Medulla oblongata (tissue), 1 donor: Measurements from ENCODE around the gene C6orf62.
"Not testable (repeated sequence)": the region's sequence is repeated elsewhere in the genome, so short reads cannot be mapped to it uniquely, and the experiment has no call there.

Source experiments
- DNase-seq: peaks from one replicate; pipeline ENCODE4 v3.0.0-alpha.2; 2015; ENCODE audit errors: extremely low spot score

Gene C6orf62

GRCh38 chr6:24668066-24668996 is 50.6 kb downstream of the C6orf62 start:
- DNase-seq: not testable (repeated sequence)

DNA sequence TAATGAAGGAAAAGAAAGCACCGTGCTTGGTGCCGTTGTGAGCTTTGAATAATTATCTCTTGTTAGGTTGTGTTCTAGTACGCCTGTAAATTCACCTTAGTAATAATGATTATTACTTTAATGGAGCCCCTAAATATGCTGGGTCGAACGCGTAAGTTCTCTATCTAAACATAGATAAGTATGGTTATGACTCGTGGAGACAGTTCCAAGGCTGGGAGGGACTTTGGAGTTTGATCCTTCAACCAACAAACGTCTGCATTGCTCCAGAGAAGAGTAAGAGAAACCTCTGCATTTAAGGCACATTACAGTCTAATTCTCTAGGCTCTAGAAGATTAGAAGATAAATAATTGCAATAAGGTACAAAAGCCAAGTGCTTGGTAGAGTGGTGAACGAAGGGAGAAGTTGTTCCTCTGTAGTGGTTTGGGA is 51.6 kb downstream of the C6orf62 start:
- DNase-seq: peak; percentile 36

DNA sequence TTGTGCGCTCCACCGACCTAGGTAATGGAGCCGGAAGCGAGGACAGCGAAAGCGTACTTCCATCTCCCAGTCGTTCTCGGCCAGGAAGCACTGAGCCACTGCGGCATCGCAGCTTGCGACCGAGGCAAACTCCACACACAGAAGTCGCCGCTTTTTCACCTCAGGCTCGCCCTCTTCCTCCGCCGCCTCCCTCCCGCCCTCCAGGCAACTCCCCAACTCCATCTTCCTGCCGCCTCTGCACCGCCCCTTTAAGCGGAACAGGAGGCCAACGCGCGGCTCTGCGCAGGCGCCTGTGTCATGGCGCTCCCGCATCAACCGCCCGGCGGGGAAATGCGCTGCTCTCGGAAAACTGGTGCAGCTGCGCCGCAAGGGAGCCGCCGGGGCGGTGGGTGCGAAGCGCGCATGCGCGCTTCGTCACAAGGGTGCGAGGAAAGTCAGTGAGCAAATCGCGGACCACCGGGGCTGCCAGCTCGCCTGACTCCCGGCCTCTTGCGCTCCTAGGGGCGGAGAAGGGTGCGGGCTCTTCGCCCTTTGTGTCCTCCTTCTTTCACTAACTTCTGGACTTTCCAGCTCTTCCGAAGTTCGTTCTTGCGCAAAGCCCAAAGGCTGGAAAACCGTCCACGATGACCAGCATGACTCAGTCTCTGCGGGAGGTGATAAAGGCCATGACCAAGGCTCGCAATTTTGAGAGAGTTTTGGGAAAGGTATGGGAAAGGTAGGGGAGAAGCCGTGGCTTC is 52.1 kb downstream of the C6orf62 start, which contains the start of the genes ACOT13 and TDP2:
Gene ACOT13 (plus strand): TSS at position 437 of the 737 bp plus-strand sequence. CDS start 187 bp downstream, at position 624.
Gene TDP2 (minus strand): TSS at position 259 of the 737 bp plus-strand sequence. CDS start 37 bp downstream, at position 222.
- peak; percentile 96 for DNase-seq

DNA sequence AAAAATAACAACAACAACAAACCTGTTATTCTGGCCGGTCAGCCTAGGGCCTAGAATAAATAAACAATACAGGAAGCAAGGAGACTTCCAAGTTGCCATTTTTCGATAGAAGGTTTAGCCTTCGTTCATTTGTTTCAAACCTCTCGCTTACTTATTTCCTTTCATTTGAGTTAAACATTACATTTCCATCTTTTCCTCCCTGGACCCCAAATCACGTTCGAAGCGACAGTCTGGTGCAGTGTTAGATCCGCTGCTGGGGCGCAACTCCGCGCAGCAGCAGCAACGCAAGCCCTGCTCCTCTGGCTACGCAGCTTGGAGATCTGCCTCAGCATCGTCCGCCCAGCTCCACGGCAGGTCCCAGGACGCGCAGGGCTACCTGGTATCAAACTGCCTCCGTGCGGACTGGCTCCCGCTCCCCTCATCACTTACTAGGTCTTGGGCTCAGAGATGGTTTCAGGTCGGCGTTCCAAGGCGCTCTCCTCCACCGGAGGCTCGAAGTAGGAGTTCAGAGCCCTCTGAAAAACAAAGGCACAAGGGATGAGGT is 52.8 kb downstream of the C6orf62 start:
- no peak for DNase-seq

DNA sequence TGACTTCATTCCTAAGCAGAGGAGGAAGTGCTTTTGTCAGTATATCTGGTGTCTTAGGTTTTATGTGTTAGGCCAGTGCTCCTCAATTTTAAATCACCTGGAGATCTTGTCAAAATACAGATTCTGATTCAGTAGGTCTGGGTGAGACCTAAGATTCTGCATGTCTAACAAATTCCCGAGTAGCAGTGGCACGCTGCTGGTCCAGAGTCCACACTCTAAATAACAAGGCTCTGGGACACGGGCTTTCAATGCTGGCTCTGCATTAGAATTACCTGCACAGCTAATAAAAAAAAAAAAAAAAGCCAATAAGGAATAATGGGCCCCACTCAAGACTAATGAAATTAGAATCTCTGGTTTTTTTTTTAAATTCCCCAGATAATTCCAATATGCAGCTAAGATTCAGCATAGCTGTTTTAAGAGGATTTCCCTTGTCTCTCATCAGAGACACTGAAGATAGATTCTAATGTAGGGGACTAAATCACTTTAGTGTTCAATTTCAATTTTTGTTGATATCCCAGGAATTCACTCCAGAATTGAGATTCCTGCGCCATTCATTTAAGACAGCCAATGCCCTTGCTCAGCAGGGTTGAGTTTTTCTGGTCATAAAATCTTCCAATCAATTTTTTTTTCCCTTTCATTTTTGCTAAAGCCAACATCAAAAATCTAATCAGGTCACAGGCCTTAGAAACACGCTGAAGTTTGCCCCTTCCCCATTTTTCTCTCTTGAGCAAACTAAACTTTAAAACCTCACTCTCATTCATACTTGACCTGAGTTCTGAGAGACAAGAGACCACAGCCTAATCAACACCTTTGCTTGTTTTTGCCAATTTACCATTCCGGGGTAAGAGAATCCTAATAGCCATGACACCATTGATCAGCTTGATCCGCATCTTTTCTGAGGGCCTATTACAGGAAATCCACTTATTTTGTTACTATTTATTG is 54.6 kb downstream of the C6orf62 start:
- DNase-seq: no peak

GRCh38 chr6:24663189-24663588 is 55.8 kb downstream of the C6orf62 start:
- no peak for DNase-seq

GRCh38 chr6:24662236-24662635 is 56.7 kb downstream of the C6orf62 start:
- DNase-seq: no peak

DNA sequence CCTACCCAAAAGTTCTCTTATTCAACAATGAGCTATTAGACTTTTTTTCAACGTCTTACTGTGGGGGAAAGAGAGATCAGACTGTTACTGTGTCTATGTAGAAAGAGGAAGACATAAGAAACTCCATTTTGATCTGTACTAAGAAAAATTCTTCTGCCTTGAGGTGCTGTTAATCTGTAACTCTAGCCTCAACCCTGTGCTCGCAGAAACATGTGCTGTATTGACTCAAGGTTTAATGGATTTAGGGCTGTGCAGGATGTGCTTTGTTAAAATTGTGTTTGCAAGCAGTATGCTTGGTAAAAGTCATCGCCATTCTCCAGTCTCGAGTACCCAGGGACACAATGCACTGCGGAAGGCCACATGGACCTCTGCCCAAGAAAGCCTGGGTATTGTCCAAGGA is 57.2 kb downstream of the C6orf62 start:
- DNase-seq: not testable (repeated sequence)

DNA sequence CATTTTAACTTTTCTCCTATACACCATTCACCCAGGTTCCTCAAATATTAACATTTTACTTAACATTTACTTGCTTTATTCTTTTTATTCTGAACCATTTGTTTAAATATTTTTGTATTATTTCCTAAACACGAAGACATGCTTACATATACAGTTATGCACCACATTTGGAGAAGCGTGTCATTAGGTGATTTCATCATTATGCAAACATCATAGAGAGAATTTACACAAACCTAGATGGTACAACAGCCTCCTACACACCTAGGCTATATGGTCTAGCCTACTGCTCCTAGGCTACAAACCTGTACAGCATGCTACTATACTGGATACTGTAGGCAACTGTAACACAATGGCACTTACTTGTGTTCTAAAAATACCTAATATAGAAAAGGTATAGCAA is 58.8 kb downstream of the C6orf62 start:
- DNase-seq: no peak

- no peak for DNase-seq
Observed at GRCh38 chr6:24659561-24659960, 59.4 kb downstream of the C6orf62 start.

DNA sequence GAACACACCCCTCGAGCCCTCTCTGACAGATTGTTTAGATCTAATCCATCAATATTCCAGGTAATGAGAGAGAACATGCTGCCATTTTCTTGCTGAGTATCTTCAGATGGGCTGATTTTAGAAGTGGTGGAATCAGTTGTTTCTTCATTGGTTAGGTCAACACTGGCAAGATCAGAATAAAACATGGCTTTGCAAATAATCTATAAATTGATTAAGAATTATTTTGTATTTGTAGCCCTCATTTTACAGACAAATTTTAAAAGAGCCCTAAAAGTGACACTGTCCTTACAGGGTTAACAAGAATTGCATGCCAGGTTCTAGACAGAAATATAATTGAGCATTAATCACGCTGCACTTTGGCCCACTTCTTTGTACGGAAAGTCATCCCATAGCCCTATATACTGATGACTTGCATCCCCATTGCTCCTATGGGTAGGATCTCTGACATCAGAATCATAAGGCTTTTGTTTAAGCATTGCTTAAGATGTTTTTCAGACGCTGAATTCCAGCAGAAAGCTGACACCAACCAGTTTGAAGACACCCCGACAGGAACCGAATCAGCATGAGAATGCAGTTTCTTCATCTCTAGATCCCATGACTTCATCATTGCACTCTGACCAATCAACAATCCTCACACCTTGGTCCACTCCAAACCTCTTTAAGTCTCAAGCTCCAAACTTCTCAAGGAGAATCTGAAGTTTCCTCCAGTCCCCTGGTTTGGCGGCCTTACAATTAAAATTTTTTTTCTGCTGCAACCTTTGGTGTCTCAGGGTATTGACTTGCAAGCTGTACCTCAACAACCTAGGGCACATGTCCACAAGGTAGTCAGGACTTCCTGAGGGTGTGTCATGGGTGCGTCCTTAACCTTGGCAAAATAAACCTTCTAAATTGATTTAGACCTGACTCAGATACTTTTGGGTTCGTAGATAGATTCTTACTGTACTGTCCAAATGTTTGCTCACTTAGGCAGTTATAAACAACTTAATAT is 60.1 kb downstream of the C6orf62 start:
- no peak for DNase-seq

DNA sequence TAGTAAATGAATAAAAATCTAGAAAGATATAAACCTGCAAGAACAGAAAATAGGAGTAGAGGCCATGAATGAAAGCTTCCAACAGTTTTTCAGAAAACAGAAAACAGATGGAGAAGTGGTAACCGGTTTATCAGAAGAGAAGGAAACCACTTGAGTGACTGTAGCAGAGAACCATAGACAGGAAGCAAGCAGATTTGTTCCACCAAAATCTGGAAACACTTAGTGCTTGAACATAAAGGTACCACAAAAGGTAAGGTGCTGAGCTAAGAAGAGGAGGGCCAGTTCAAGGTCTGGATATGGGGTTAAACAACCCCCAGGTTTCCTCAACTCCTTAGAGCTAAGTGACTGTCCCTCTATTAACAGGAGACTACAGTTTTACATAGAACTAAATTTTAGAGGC is 63.7 kb downstream of the C6orf62 start:
- DNase-seq: no peak
